IMR-90 (cell line): Measurements from ENCODE around the gene HNRNPLL.

Source experiments
- CEBPB ChIP-seq: IDR thresholded peaks from 2 replicates; pipeline ENCODE4 v1.6.1; 2012; ENCODE audit warnings: low read depth, low read length, improper control_type of control experiment
- CHD1 ChIP-seq: IDR thresholded peaks from 2 replicates; pipeline ENCODE4 v1.6.1; 2012; ENCODE audit warnings: low read depth, low read length, improper control_type of control experiment
- FOS ChIP-seq: fragments of 150-350 bp; IDR thresholded peaks from 2 replicates; pipeline ENCODE4 v1.6.1; 2016; ENCODE audit warnings: low read depth, low read length
- MAFK ChIP-seq: IDR thresholded peaks from 2 replicates; pipeline ENCODE4 v1.6.1; 2012; ENCODE audit warnings: low read depth, low read length, improper control_type of control experiment
- POLR2A ChIP-seq: IDR thresholded peaks from 2 replicates; pipeline ENCODE4 v1.6.1; 2012; ENCODE audit warnings: mild to moderate bottlenecking, low read depth, low read length
- RAD21 ChIP-seq: IDR thresholded peaks from 2 replicates; pipeline ENCODE4 v1.6.1; 2012; ENCODE audit warnings: low read length, improper control_type of control experiment
- RCOR1 ChIP-seq: IDR thresholded peaks from 2 replicates; pipeline ENCODE4 v1.6.1; 2012; ENCODE audit warnings: mild to moderate bottlenecking, low read length, improper control_type of control experiment; ENCODE audit not compliant: insufficient replicate concordance
- SMC3 ChIP-seq: fragments of 150-350 bp; IDR thresholded peaks from 2 replicates; pipeline ENCODE4 v1.6.1; 2016; ENCODE audit warnings: low read depth, mild to moderate bottlenecking, antibody characterized with exemption, low read length, moderate library complexity
- TF ChIP-seq, protein P1 (sequence below): conservative IDR thresholded peaks from 2 replicates; pipeline ENCODE4 v1.5.1; 2012; ENCODE audit warnings: mild to moderate bottlenecking, low read depth, low read length, improper control_type of control experiment
- TF ChIP-seq, protein P2 (sequence below): fragments of 150-350 bp; IDR thresholded peaks from 2 replicates; pipeline ENCODE4 v1.6.1; 2017; ENCODE audit warnings: mild to moderate bottlenecking, antibody characterized with exemption, low read length, low read depth

DNA sequence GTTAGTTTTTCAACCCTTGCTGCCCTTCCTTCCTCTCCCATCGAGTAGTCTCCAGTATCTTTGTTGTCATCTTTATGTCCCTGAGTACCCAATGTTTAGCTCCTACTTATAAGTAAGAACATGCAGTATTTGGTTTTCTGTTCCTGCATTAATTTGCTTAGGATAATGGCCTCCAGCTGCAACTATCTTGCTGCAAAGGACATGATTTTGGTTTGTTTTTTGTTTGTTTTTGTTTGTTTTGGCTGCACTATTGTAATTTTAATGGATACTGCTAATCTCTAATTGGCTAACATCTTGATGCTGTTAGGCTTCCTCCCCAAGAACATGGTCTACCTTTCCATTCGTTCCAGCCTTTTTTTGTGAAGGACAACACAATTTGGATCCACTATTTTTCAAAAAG lies 31.2 kb upstream of the HNRNPLL start:
- TF ChIP-seq CHD1: no peak
- no peak for TF ChIP-seq CEBPB
- TF ChIP-seq, protein P1, sequence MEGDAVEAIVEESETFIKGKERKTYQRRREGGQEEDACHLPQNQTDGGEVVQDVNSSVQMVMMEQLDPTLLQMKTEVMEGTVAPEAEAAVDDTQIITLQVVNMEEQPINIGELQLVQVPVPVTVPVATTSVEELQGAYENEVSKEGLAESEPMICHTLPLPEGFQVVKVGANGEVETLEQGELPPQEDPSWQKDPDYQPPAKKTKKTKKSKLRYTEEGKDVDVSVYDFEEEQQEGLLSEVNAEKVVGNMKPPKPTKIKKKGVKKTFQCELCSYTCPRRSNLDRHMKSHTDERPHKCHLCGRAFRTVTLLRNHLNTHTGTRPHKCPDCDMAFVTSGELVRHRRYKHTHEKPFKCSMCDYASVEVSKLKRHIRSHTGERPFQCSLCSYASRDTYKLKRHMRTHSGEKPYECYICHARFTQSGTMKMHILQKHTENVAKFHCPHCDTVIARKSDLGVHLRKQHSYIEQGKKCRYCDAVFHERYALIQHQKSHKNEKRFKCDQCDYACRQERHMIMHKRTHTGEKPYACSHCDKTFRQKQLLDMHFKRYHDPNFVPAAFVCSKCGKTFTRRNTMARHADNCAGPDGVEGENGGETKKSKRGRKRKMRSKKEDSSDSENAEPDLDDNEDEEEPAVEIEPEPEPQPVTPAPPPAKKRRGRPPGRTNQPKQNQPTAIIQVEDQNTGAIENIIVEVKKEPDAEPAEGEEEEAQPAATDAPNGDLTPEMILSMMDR: no peak
- TF ChIP-seq POLR2A: no peak
- no peak for TF ChIP-seq RCOR1
- no peak for TF ChIP-seq RAD21
- TF ChIP-seq SMC3: no peak
- no peak for TF ChIP-seq FOS
- TF ChIP-seq, protein P2, sequence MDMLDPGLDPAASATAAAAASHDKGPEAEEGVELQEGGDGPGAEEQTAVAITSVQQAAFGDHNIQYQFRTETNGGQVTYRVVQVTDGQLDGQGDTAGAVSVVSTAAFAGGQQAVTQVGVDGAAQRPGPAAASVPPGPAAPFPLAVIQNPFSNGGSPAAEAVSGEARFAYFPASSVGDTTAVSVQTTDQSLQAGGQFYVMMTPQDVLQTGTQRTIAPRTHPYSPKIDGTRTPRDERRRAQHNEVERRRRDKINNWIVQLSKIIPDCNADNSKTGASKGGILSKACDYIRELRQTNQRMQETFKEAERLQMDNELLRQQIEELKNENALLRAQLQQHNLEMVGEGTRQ: no peak
- no peak for TF ChIP-seq MAFK
